ENCODE data around the gene DCLK2. TPM values are rescaled to one million over a fixed set of nuclear protein-coding genes. Genes with fewer than 3 reads are reported as not detected.

Gene DCLK2
- total RNA-seq, 1 donor from 2014 or later: 2.7 TPM

GRCh38 chr4:150235808-150236271 is 157.6 kb downstream of the DCLK2 start:
- DNase-seq (ENCODE audit: low read depth): no peak
- TF ChIP-seq, protein P1, sequence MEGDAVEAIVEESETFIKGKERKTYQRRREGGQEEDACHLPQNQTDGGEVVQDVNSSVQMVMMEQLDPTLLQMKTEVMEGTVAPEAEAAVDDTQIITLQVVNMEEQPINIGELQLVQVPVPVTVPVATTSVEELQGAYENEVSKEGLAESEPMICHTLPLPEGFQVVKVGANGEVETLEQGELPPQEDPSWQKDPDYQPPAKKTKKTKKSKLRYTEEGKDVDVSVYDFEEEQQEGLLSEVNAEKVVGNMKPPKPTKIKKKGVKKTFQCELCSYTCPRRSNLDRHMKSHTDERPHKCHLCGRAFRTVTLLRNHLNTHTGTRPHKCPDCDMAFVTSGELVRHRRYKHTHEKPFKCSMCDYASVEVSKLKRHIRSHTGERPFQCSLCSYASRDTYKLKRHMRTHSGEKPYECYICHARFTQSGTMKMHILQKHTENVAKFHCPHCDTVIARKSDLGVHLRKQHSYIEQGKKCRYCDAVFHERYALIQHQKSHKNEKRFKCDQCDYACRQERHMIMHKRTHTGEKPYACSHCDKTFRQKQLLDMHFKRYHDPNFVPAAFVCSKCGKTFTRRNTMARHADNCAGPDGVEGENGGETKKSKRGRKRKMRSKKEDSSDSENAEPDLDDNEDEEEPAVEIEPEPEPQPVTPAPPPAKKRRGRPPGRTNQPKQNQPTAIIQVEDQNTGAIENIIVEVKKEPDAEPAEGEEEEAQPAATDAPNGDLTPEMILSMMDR (conservative IDR thresholded peaks at IDR 0.05; ENCODE audit: low read depth, low read length): no peak

DNA sequence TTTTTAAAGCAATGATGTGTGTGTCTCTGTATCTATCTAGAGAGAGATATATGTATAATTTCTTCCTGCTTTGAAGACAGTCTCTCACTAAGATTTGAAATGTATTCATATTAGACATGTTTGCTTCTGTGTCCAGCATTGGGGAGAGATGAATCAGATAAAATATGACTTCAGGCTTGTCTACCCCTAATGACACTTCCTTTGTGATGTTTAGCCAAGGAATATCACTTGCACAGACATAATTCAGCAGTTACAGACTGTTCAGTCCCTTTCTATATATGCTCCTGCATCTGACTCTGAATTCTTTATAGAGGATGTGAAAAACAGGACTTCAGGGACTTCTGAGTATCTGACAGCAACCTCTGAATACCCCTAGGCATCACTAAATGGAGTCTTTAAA is 158.4 kb downstream of the DCLK2 start:
- no peak overlapping the region for H3K4me3 ChIP-seq (ENCODE audit: low read depth, low read length)
- TF ChIP-seq, protein P1 (conservative IDR thresholded peaks at IDR 0.05; ENCODE audit: low read depth, low read length): no peak
- DNase-seq (ENCODE audit: low read depth): no peak

More at GRCh38 chr4:150235808-150236271, 157.6 kb downstream of the DCLK2 start:
- H3K4me3 ChIP-seq (ENCODE audit: low read depth, low read length): no peak overlapping the region

DNA sequence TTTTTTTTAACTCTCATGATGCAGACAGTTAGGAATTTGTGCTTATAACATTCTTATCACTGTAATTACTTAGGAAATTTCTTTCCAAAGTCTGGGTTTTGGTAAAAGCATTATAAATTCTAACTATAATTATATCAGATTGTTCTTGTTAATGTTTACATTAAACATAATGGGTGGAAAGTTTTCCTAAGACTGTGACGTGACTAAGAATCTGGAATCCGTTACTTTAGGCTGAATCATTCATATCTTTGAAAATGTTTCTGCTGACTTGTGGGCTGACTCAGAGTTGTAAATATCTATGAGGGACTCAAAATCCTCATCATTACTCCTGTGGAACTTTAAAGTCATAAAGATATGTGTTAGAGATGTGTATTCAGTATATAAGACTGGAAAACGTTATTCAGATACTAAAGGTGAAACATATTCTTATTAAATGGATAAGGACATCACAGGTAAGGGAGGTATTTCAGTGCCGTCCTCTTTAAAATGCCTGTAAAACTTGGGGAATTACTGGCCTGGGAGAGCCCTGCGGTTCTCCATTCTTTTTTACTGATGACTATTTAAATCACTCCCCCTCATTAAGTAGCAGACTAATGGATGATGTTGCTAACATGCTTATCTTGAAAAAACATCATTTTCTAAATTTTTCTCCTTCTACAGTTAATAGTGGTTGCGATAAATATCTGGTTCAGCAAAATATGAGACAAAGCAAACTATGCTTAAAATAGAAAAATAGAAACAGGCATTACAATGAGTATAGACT is 159.0 kb downstream of the DCLK2 start:
- H3K4me3 ChIP-seq (ENCODE audit: low read depth, low read length): no peak overlapping the region
- TF ChIP-seq, protein P1 (conservative IDR thresholded peaks at IDR 0.05; ENCODE audit: low read depth, low read length): no peak
- peak; percentile 65 for DNase-seq (ENCODE audit: low read depth)

DNA sequence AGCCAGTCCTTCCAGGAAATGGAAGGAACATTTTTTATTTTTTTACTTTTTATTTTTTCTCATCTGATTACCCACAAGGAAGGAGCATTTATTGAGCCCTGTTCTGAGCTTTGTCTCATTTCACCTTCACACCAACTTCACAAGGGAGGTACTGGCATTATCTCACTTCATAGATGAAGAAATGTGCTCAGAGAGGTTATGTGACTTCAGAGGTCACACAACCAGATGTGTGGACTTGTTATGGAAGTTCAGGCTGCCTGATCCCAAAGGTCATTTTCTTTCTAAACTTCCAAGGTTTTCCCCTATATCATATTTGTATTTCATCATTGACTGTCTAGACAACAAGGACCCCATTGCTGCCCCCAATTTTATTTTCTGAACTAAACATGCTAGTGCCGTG is 160.3 kb downstream of the DCLK2 start:
- no peak for DNase-seq (ENCODE audit: low read depth)
- H3K4me3 ChIP-seq (ENCODE audit: low read depth, low read length): no peak overlapping the region
- TF ChIP-seq, protein P1 (conservative IDR thresholded peaks at IDR 0.05; ENCODE audit: low read depth, low read length): no peak

GRCh38 chr4:150240011-150240410 is 161.8 kb downstream of the DCLK2 start:
- no peak overlapping the region for H3K4me3 ChIP-seq (ENCODE audit: low read depth, low read length)

DNA sequence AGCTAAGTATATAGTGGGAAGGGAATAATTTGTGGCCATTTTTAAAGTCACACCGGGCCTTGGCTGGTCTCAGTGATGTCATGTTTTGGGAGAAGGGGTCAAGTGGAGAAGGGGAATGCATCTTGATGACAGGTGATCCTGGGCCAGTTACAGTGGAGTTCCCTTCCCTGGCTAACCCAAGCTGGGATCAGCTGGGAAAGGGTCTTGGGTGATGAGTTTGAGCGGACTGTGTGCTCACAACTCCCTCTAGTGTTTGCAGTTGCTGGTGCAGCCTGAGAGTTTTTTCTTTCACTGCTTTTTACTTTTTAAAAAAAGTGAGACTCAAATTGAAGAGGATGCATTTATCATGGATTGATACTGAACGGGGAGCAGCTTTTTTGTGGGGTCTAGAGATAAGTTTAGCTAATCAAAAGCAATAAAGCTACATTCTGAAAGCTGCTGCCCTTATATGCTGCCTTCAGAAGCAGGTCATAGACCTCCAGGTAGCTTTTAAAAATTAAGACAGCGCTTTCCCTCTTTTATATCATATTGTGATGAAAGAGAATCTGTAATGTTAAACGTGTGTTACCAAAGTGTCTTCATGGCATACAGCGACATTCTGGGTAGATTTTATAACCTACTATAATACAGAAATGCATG is 164.7 kb downstream of the DCLK2 start:
- TF ChIP-seq, protein P1 (conservative IDR thresholded peaks at IDR 0.05; ENCODE audit: low read depth, low read length): peak; percentile 94
- DNase-seq (ENCODE audit: low read depth): no peak
- no peak overlapping the region for H3K4me3 ChIP-seq (ENCODE audit: low read depth, low read length)

More at GRCh38 chr4:150240011-150240410, 161.8 kb downstream of the DCLK2 start:
- no peak for DNase-seq (ENCODE audit: low read depth)
- TF ChIP-seq, protein P1 (conservative IDR thresholded peaks at IDR 0.05; ENCODE audit: low read depth, low read length): no peak
